ENCODE results near the gene TMC2. TPM values are rescaled to one million over a fixed set of nuclear protein-coding genes. Genes with fewer than 3 reads are reported as not detected.

The TMC2 gene
- total RNA-seq, 6 donors from 2014 or later = 0.22 to 0.57 (median 0.41) TPM; not detected in 2

DNA sequence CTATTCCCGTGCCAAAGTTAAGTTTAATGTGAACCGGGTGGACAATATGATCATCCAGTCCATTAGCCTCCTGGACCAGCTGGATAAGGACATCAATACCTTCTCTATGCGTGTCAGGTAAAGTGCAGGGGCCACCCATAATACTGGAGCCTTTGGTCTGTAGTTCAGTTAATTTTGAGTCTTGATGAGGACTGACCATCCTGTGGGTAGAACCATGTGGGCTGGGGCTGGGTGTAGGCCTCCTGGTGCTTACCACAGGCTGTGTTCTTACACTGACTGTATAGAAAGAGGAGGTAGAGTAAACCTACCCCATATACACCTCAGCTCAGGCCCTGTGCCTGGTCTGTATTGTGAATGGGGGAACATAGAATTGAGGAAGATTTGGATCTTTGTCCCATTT is 118.5 kb downstream of the TMC2 start:
- no peak for TF ChIP-seq POLR2A (IDR thresholded peaks at IDR 0.05)
- no peak for TF ChIP-seq EP300 (IDR thresholded peaks at IDR 0.05)
- no peak for TF ChIP-seq POLR2AphosphoS5 (IDR thresholded peaks at IDR 0.05)
- TF ChIP-seq, protein P1, sequence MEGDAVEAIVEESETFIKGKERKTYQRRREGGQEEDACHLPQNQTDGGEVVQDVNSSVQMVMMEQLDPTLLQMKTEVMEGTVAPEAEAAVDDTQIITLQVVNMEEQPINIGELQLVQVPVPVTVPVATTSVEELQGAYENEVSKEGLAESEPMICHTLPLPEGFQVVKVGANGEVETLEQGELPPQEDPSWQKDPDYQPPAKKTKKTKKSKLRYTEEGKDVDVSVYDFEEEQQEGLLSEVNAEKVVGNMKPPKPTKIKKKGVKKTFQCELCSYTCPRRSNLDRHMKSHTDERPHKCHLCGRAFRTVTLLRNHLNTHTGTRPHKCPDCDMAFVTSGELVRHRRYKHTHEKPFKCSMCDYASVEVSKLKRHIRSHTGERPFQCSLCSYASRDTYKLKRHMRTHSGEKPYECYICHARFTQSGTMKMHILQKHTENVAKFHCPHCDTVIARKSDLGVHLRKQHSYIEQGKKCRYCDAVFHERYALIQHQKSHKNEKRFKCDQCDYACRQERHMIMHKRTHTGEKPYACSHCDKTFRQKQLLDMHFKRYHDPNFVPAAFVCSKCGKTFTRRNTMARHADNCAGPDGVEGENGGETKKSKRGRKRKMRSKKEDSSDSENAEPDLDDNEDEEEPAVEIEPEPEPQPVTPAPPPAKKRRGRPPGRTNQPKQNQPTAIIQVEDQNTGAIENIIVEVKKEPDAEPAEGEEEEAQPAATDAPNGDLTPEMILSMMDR (IDR thresholded peaks at IDR 0.05) = no peak
- WGBS, 2 donors = 91 to 92% methylated on average over 3 of the region's 3 CpGs
- peaks cover 15 to 30% (median 19%) of the 10 kb centered on the region in 4 donors for H3K4me1 ChIP-seq
- H3K27ac ChIP-seq = no peak overlapping the region
- H3K4me3 ChIP-seq = peak overlapping the region in 1 of 4 donors; percentile 66
- no peaks in the 10 kb centered on the region for H3K9me3 ChIP-seq
- H3K36me3 ChIP-seq = peaks cover 35 to 61% (median 58%) of the 10 kb centered on the region in 4 donors
- ATAC-seq (ENCODE audit: low FRiP score in 2 of 2) (no peak), DNase-seq (no peak)
- no peaks in the 10 kb centered on the region for H3K27me3 ChIP-seq

DNA sequence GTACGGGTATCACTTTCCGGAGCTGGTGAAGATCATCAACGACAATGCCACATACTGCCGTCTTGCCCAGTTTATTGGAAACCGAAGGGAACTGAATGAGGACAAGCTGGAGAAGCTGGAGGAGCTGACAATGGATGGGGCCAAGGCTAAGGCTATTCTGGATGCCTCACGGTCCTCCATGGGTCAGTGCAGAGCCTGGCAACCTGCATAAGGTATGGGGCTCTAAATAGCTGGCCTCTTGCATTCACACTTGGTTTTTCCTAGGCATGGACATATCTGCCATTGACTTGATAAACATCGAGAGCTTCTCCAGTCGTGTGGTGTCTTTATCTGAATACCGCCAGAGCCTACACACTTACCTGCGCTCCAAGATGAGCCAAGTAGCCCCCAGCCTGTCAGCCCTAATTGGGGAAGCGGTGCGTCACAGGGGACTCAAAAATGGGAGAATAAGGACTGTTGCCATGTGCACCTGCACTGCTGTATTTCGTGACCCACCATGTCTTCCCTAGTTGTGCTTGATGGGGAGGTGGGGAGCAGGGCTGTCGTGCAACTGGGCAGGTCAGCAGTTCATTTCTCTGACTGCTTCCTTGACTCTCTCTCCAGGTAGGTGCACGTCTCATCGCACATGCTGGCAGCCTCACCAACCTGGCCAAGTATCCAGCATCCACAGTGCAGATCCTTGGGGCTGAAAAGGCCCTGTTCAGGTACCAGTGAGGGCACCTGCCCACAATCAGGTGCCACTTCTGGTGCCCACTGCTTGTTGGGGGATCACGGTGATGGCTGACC is 119.2 kb downstream of the TMC2 start:
- ATAC-seq (ENCODE audit: low FRiP score in 2 of 2) (no peak), DNase-seq (no peak)
- Histone ChIP-seq H3K36me3 (peaks cover 36 to 68% (median 65%) of the 10 kb centered on the region in 4 donors), H3K9me3 (no peaks in the 10 kb centered on the region), H3K27me3 (no peaks in the 10 kb centered on the region), H3K4me3 (no peak overlapping the region), H3K27ac (no peak overlapping the region), H3K4me1 (peaks cover 15 to 30% (median 19%) of the 10 kb centered on the region in 4 donors)
- TF ChIP-seq POLR2AphosphoS5 (IDR thresholded peaks at IDR 0.05) = no peak
- TF ChIP-seq, protein P1 (IDR thresholded peaks at IDR 0.05) = no peak
- no peak for TF ChIP-seq POLR2A (IDR thresholded peaks at IDR 0.05)
- TF ChIP-seq EP300 (IDR thresholded peaks at IDR 0.05) = no peak
- WGBS, 2 donors = 92 to 98% methylated on average over 13 to 17 of the region's 17 CpGs

DNA sequence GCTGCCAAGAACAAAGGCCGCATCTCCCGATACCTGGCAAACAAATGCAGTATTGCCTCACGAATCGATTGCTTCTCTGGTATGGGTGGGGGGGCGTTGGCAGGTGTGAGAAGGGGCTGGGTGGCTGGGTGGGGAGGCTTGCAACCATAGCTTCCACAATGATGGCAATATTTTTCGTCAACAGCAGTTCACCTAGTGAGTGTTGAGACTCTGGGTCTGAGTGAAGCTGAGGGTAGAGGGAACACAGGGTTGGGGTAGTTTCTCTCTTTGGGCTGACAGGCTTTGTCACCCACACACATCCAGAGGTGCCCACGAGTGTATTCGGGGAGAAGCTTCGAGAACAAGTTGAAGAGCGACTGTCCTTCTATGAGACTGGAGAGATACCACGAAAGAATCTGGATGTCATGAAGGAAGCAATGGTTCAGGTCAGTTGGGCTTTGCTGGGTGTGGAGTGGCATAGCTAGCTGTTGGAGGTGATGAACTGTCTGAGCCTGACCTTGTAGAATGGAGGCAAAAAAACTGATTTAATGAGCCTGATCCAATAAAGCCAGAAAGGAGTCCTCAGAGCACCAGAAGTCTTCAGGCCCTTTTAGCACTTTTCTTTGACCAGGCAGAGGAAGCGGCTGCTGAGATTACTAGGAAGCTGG is 120.2 kb downstream of the TMC2 start:
- TF ChIP-seq POLR2A (IDR thresholded peaks at IDR 0.05) (no peak), EP300 (IDR thresholded peaks at IDR 0.05) (no peak)
- TF ChIP-seq, protein P1 (IDR thresholded peaks at IDR 0.05) = no peak
- H3K27ac ChIP-seq = no peak overlapping the region
- peaks cover 40 to 78% (median 72%) of the 10 kb centered on the region in 4 donors for H3K36me3 ChIP-seq
- H3K4me3 ChIP-seq = no peak overlapping the region
- DNase-seq (no peak), ATAC-seq (ENCODE audit: low FRiP score in 2 of 2) (no peak)
- WGBS, 2 donors = 90 to 92% methylated on average over 12 of the region's 12 CpGs
- no peaks in the 10 kb centered on the region for H3K27me3 ChIP-seq
- H3K4me1 ChIP-seq = peaks cover 13 to 22% (median 17%) of the 10 kb centered on the region in 4 donors
- H3K9me3 ChIP-seq = no peaks in the 10 kb centered on the region

DNA sequence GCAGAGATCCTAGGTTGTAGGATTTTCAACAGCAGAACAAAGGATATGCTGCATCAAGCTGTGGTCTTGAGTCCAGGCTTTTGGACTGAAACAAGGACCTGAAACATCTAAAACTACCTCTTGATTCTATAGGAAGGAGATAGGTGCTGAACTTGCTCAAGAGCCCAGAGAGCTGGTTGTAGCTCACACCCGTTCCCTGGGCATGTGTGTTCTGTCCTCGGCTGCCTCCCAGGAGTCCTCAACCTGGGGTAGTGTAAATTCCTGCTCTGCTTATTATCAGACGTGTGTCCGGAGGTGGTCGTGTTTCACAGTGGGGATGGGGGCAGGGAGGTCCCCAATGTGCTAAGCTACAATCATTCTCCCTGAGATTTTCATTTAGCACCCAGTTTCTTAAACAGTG is 120.9 kb downstream of the TMC2 start:
- Histone ChIP-seq H3K9me3 (no peaks in the 10 kb centered on the region), H3K4me1 (peaks cover 13 to 20% (median 16%) of the 10 kb centered on the region in 4 donors), H3K4me3 (no peak overlapping the region), H3K36me3 (peaks cover 40 to 85% (median 73%) of the 10 kb centered on the region in 4 donors), H3K27me3 (no peaks in the 10 kb centered on the region), H3K27ac (no peak overlapping the region)
- ATAC-seq (ENCODE audit: low FRiP score in 2 of 2) (no peak), DNase-seq (no peak)
- WGBS, 2 donors = 83 to 86% methylated on average over 5 of the region's 5 CpGs
- TF ChIP-seq, protein P1 (IDR thresholded peaks at IDR 0.05) = no peak
- TF ChIP-seq EP300 (IDR thresholded peaks at IDR 0.05) = no peak
- TF ChIP-seq POLR2A (IDR thresholded peaks at IDR 0.05) = no peak
- no peak for TF ChIP-seq POLR2AphosphoS5 (IDR thresholded peaks at IDR 0.05)

All from upper lobe of left lung (tissue), 6 donors.